ENCODE measurements around the gene OR10A3.
"Not testable (repeated sequence)": the region's sequence is repeated elsewhere in the genome, so short reads cannot be mapped to it uniquely, and the experiment has no call there.

The OR10A3 gene

GRCh38 chr11:7941608-7942007, at the start of gene OR10A3:
OR10A3 (minus strand) TSS chr11:7941708; CDS start chr11:7939520, 2,188 bp downstream.
- no peak for DNase-seq (ENCODE audit: low spot score)

- not testable (repeated sequence) for DNase-seq (ENCODE audit: low spot score)
Measured at GRCh38 chr11:7987560-7987883, 46.0 kb upstream of the OR10A3 start.

- peak; percentile 99 for DNase-seq (ENCODE audit: low spot score)
Measured at GRCh38 chr11:7986768-7987559, 45.5 kb upstream of the OR10A3 start, which contains the start of gene EIF3F. EIF3F (plus strand) TSS chr11:7987337; CDS start chr11:7987353, 16 bp downstream.

GRCh38 chr11:7983832-7984590, 42.5 kb upstream of the OR10A3 start:
- no peak for DNase-seq (ENCODE audit: low spot score)

- no peak for DNase-seq (ENCODE audit: low spot score)
Measured at GRCh38 chr11:7982582-7983119, 41.1 kb upstream of the OR10A3 start.

GRCh38 chr11:7981619-7982157, 40.2 kb upstream of the OR10A3 start:
- DNase-seq (ENCODE audit: low spot score) = no peak

GRCh38 chr11:7977232-7977917, 35.9 kb upstream of the OR10A3 start:
- DNase-seq (ENCODE audit: low spot score) = peak; percentile 29

GRCh38 chr11:7974668-7975067, 33.2 kb upstream of the OR10A3 start:
- no peak for DNase-seq (ENCODE audit: low spot score)

- DNase-seq (ENCODE audit: low spot score) = no peak
Measured at GRCh38 chr11:7973011-7973410, 31.5 kb upstream of the OR10A3 start.

- no peak for DNase-seq (ENCODE audit: low spot score)
Measured at GRCh38 chr11:7971846-7972245, 30.3 kb upstream of the OR10A3 start.

- DNase-seq (ENCODE audit: low spot score) = no peak
Measured at GRCh38 chr11:7969756-7970646, 28.5 kb upstream of the OR10A3 start.

- DNase-seq (ENCODE audit: low spot score) = no peak
Measured at GRCh38 chr11:7968686-7969085, 27.2 kb upstream of the OR10A3 start.

- DNase-seq (ENCODE audit: low spot score) = no peak
Measured at GRCh38 chr11:7967826-7968225, 26.3 kb upstream of the OR10A3 start.

- DNase-seq (ENCODE audit: low spot score) = no peak
Measured at GRCh38 chr11:7967097-7967496, 25.6 kb upstream of the OR10A3 start.

GRCh38 chr11:7965386-7965785, 23.9 kb upstream of the OR10A3 start, which contains the start of gene NLRP10:
NLRP10 (minus strand) TSS chr11:7965447; CDS start chr11:7963495, 1,952 bp downstream.
- DNase-seq (ENCODE audit: low spot score) = no peak

- DNase-seq (ENCODE audit: low spot score) = no peak
Measured at GRCh38 chr11:7964873-7965272, 23.4 kb upstream of the OR10A3 start.

GRCh38 chr11:7964261-7964660, 22.8 kb upstream of the OR10A3 start:
- DNase-seq (ENCODE audit: low spot score) = no peak

- DNase-seq (ENCODE audit: low spot score) = no peak
Measured at GRCh38 chr11:7955191-7955590, 13.7 kb upstream of the OR10A3 start.

- DNase-seq (ENCODE audit: low spot score) = no peak
Measured at GRCh38 chr11:7949934-7950333, 8.4 kb upstream of the OR10A3 start.

GRCh38 chr11:7944123-7944522, 2.6 kb upstream of the OR10A3 start:
- DNase-seq (ENCODE audit: low spot score) = no peak

GRCh38 chr11:7941146-7941545, 362 bp downstream of the OR10A3 start:
- no peak for DNase-seq (ENCODE audit: low spot score)
